HG03025 (cell line): ENCODE results near the gene DYNC1LI1.
"Not testable (repeated sequence)": the region's sequence is repeated elsewhere in the genome, so short reads cannot be mapped to it uniquely, and the experiment has no call there.

Source experiments
- ATAC-seq: cut with Tn5 transposase; IDR thresholded peaks from one replicate; pipeline ENCODE4 v1.9.1; 2021; ENCODE audit warnings: mild to moderate bottlenecking, moderate library complexity; ENCODE audit not compliant: unreplicated experiment, low FRiP score

Gene DYNC1LI1

GRCh38 chr3:32542807-32543206, 27.9 kb downstream of the DYNC1LI1 start:
- no peak for ATAC-seq

DNA sequence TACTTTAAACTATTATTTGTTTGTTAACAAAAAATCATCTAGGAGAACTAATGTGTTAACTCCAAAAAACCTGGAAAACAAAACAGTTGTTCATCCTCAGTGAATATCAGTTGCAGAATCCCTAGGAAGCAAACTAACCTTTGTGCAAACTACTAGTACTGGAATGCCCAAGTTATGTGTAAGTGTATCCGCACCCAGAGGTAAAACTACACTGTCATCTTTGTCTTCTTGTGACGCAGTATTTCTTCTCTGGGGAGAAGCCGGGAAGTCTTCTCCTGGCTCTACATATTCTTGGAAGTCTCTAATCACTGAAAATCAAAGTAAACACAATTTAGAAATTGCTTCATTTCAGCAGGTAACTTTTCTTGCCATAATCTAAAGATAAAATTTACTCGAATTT, 29.8 kb downstream of the DYNC1LI1 start:
- ATAC-seq = no peak

- ATAC-seq = no peak
Observed at GRCh38 chr3:32532434-32532833, 38.2 kb downstream of the DYNC1LI1 start.

DNA sequence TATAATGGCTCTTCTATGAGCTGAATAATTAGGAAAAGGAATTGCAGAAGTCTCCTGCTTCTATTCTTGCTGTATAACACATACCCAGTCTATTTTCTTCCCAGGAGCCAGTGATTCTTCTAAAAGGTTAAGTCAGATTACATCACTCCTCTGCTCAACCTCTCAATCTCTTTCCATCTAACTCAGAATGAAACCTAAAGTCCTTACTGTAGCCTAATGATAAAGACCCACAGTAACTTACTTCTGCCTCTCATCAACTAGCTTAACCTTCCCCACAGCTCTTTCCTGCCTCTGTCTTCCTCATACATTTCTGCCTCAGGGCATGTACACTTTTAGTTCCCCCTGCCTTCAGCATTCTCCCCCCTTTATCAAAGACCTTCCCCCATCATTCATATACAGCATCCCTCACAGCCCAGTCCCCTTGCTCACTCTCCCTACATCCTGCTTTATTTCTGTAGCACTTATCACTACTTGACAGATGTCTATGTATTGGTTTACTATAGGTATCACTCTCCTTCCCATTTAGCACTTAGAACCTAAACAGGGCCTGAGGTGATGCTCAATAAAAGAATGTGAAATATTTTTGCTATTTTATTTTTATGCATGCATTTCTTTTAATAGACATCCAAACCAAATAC, 39.5 kb downstream of the DYNC1LI1 start:
- no peak for ATAC-seq

DNA sequence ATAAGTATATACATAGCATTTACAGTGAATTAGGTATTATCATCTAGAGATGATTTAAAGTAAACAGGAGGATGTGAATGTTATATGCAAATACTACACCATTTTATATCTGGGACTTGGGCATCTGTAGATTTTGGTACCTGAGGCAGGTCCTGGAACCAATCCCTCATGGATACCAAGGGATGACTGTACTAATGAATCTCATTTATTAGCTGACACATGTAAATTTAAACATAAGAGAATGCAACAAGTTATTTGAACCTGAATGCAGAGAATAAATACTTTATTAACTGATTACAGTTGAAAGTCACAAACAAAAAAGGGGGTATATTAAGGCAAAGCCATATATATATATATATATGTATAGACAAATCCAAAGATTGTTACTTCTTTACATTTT, 44.9 kb downstream of the DYNC1LI1 start:
- ATAC-seq = no peak

DNA sequence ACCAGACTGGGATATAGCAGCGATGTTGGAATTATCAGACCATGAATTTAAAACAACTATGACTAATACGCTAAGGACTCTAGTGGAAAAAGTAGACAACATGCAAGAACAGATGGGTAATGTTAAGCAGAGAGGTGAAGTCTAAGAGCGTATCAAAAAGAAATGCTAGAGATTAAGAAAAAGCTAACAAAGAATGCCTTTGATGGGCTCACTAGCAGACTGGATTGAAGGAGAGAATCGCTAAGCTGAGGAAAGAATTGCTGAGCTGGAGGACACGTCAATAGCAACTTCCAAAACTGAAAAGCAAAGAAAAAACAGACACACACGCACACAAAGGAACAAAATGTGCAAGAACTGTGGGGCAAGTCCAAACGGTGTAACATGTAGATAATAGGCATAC, 48.0 kb downstream of the DYNC1LI1 start:
- ATAC-seq = no peak

- not testable (repeated sequence) for ATAC-seq
Observed at GRCh38 chr3:32518921-32519320, 51.7 kb downstream of the DYNC1LI1 start.

GRCh38 chr3:32516751-32517150, 53.9 kb downstream of the DYNC1LI1 start:
- not testable (repeated sequence) for ATAC-seq

DNA sequence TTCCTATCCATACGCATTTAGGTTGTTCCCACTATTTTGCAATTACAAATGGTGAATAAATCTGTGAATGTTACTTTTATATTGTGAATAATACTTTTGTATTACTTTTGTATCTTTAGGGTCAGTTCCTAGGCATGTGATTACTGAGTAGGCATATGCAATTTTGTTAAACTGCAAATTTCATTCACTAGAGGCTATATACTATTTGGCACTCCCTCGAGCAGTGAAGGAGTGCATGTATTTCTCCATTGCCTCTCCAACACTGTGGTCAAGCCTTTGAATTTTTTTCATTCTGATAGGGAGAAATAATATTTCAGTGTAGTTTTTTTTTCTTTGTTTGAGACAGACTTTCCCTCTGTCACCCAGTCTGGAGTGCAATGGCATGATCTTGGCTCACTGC, 59.7 kb downstream of the DYNC1LI1 start:
- no peak for ATAC-seq

DNA sequence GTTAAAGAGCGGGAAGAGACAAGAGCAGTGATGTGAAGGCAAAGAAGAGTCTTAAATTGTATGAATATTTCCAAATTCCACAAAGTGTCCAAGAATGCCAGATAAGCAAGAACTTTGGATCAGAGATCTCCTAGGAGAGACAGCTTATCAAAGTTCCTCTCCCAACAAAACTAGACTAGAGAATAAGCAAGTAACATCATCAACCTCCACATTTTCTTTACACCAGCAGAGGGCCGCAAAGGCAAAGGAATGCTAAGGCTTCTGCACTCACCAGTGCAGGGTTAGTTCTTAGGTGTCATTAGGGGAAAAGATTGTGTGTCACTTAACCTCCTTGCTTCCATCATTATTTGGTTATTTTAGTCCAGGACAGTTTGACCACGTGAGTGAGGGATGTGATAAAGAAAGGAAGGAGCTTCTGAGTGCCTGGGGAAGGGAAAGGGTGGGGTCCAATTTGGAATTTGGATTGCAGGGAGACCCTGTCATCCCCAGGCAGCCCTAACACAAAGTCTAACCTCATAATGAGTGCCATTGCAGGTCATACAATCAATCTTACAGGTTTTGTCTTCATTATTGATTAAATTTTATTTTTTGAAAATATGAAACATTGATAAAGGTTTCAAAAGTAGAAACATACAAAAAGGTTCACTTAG, 60.5 kb downstream of the DYNC1LI1 start:
- no peak for ATAC-seq

DNA sequence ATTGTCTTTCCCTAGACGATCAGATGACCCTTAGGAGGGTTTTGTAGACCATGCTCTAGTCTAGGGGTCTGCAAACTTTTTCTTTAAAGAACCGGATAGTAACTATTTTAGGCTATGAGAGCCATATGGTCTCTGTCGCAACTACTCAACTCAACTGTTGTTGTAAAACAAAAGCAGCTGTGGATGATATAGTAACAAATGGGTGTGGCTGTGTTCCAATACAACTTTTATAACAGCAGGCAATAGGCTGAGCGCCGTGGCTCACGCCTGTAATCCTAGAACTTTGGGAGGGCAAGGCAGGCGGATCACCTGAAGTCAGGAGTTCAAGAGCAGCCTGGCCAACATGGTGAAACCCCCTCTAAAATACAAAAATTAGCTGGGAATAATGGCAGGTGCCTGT, 61.9 kb downstream of the DYNC1LI1 start:
- no peak for ATAC-seq

DNA sequence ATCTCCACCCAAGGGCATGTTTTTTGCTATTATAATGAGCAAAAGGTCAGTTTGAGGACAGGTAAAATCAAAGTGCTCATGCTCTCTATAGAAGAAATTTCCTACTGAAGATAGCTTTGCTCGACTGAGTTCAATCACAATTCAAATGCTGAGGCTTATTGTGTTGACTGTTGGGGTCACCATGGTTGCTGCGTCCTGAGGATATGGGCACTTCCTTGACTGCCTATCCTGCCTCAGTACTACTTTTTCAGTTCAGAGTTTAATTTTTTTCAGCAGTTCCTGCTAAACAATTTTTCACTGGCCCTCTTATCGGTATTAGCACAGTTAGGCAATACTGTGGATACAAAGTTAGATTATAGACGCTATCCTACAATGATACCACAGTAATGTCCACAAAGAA, 64.2 kb downstream of the DYNC1LI1 start:
- no peak for ATAC-seq

- peak; percentile 26 for ATAC-seq
Observed at GRCh38 chr3:32502946-32503286, 67.7 kb downstream of the DYNC1LI1 start.

DNA sequence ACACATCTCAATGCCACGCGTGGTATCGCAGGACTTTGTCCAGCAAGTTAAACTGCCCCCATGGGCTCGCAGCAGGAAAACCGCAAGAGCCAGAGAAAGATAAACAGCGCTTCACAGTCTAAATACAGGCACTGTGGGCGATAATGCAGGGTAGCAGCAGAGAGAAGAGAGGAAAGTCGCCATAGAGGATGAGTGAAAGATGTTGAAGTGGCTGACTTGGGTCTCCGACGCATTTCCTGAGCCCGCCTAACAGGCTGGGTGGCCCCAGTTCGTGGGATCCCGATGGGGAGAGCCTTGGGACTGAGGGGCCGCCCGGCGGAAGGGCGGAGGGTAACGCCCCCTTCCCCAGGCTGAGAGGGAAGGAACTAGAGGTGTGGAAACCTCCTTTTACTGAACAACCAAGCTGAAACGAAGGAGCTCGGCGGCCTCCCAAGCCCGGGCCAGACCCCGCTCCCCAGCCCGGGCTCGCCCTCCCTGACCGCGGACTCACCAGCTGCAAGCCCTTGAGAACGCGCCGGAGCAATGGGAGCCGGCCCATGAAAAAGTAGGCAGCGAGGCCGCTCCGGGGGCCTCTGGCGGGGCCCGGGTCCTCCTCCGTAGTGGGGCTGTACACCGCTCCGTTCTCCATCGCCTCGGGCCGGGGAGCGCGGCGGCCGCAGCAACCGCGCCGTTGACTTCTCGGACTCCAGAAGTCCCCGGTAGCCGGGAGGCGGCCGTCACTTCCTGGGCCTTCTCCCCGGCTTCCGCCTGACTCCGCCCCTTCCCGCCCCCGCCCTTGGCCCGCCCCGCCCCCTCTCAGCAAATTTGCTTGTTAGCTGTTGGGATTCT, 68.3 kb downstream of the DYNC1LI1 start, which contains the start of gene CMTM6:
Gene CMTM6, minus strand, starts transcription at position 735 of the 828 bp plus-strand sequence. Its CDS starts 107 bp downstream, at position 628.
- ATAC-seq = peak; percentile 69

DNA sequence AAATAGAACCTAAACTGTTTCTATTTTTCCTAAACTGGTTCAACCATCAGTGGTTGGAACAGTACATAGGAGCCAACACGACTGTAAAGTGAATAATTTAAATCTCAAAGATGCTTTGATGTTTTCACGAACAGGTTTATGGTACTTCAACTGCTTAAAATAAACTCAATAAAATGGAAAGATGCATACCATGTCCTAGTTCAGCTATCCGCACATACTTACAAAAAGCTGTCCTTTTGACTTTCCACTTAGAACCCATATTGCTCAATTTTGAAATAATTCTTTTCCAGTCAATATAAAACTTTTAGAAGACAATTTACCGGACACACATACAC, 68.9 kb downstream of the DYNC1LI1 start:
- ATAC-seq = no peak

DNA sequence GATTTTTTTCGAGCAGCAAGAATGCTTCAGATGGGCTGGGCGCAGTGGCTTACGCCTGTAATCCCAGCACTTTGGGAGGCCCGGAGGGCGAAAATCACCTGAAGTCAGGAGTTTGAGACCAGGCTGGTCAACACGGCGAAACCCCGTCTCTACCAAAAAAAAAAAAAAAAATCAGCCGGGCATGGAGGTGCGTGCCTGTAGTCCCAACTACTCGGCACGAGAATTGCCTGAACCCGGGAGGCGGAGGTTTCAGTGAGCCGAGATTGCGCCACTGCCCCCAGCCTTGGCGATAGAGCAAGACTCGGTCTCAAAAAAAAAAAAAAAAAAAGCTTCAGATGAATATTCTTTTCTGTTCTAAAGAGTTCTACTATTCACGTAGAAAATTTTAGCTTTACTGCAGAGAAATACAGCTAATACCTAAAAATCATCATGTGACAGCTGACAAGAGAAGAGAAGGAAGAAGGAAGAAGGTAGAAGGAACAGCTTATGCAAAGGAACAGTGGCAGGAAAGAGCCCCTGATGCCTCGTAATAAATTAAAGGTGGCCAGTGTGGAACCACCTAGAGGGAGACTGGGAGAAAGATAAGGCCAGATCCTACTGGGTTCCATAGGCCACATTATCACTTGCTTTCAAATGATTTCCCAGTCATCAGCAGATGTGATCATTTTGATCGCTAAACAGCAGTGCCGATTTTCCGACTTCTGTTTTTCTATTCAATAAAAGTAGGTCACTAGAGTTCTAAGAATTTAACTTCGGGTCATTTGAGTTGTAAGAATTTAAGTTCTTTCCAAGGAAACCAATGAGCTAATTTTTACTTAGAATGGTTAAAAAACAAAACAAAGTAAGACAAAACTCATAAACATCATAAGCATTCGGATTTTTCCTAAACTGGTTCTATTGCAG, 69.5 kb downstream of the DYNC1LI1 start:
- ATAC-seq = no peak

DNA sequence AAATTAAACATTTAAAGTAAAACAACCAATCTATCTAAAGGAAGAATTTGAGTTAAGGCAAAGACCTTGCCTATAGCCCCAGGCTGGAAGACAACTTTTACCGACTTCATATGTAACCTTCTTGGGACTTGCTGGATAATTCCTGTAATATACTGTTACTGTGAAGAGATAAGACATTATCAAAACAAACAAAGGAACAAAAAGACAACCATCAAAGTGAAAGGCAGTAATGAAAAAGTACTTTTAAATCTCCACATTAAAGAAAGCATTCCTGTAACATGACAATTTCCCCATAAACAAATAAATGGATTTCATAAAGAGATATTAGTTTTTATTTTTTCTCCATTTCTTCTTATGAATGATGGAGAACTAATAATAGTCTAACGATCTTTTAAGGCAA, 70.4 kb downstream of the DYNC1LI1 start:
- ATAC-seq = no peak

DNA sequence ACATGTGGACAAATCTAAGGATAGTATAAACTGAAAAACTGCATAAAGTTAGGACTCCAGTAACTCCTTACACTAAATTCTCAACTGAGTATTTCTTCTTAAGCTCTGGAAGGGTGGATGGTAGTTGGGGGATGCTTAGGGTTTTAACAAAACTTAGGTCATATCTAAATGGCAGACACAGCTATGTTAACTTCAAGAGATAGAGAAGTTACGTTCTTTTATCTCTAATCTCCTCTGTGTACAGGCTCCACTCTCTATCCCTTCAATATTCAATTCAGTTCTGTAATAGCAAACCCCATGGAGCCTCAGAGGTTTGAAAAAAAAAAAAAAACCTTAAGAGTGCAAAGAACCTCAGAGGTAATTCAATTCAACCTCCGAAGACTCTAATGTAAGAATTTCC, 71.1 kb downstream of the DYNC1LI1 start:
- no peak for ATAC-seq

- ATAC-seq = no peak
Observed at GRCh38 chr3:32498992-32499391, 71.7 kb downstream of the DYNC1LI1 start.

DNA sequence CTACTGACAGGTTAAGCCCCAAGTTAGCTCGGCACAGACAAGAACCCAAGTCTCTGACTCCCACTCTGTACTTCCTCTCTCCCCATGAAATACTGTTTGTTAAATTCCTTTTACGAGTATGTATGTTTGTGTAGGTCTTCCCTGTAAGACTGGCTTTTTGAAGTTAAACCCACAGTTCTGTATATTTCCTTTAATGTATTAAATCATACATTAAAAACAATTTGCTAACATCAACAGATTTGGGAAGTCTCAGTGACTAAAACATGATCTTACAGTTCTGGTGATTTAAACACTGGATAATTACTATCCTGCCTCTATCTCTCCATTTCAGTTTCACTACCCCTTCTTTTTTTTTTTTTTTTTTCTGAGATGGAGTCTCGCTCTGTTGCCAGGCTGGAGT, 72.4 kb downstream of the DYNC1LI1 start:
- no peak for ATAC-seq

DNA sequence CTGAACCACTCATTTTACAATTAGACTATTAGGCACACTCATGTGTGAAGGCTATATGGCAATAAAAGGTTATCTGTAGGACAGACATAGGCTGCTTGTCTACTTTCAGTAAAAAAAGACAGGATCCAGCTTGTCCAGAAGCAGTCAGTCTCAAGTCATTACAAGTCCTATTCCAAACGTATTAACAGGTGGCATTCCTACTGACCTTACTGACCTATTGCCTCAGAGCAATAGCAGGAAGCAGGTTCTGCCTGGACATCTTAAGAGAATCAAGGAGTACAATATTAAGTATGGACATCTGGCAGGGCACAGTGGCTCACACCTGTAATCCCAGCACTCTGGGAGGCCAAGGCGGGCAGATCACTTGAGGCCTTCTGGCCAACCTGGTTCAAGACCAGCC, 75.0 kb downstream of the DYNC1LI1 start:
- no peak for ATAC-seq
